ENCODE results near the gene TEX2. TPM values are rescaled to one million over a fixed set of nuclear protein-coding genes. Genes with fewer than 3 reads are reported as not detected.
A peak's percentile ranks its signal among the peaks of the same experiment; 100 is the strongest.

Gene TEX2
- total and polyA plus RNA-seq, 9 of the 15 experiments (the other 6 are each of a cell fraction or from before 2014, with no cell fraction given), result 4.1 to 27.6 (median 19.3) TPM

- ChIA-PET CTCF (ENCODE audit: low intra/inter-chr PET ratio) (interaction anchor here (0.6 kb wide), 2 partner anchors 215 to 230 kb away, joined by 3 to 6 read pairs; no protein-coding TSS in a partner anchor), POLR2A (no interaction called here)
- Histone ChIP-seq H3K27ac (ENCODE audit: extremely low read depth, low read depth, low read length) (no peak overlapping the region), H2AFZ (ENCODE audit: low read depth, low read length) (no peak overlapping the region), H3K9me3 (replicated peaks; ENCODE audit: control insufficient read depth, insufficient read depth, low read depth, low read length) (no peaks in the 10 kb centered on the region), H3K4me3 (no peak overlapping the region), H3K9ac (ENCODE audit: insufficient read depth in 1 of 2, low read depth in 2 of 2, low read length in 2 of 2) (no peak overlapping the region), H3K4me1 (replicated peaks in 1 of 2; ENCODE audit: control insufficient read depth in 2 of 2, insufficient read depth in 2 of 2, low read length in 2 of 2) (peaks cover 0 to 3% of the 10 kb centered on the region in 2 experiments; a peak in 1 of 5 replicates), H3K9me1 (ENCODE audit: control insufficient read depth, insufficient read depth, low read length) (no peaks in the 10 kb centered on the region), H3K36me3 (ENCODE audit: control insufficient read depth, insufficient read depth, low read length) (no peaks in the 10 kb centered on the region), H4K20me1 (replicated peaks; ENCODE audit: control insufficient read depth, insufficient read depth, low read length) (no peaks in the 10 kb centered on the region), H3K79me2 (ENCODE audit: control insufficient read depth, insufficient read depth, low read length) (no peaks in the 10 kb centered on the region), H3K27me3 (ENCODE audit: control insufficient read depth in 2 of 2, insufficient read depth in 2 of 2, low read length in 2 of 2) (no peaks in the 10 kb centered on the region), H3K4me2 (ENCODE audit: insufficient read depth, low read length) (no peak overlapping the region)
- 48% methylated on average over 7 of the region's 7 CpGs for WGBS (ENCODE audit: insufficient coverage, low coverage, missing lambda C conversion rate)
- FAIRE-seq (no peak), DNase-seq (ENCODE audit: extremely low read depth in 1 of 4, low spot score in 3 of 4) (no peak), ATAC-seq (no peak)
- no peak for TF ChIP-seq HINFP (tag; conservative IDR thresholded peaks at IDR 0.05; ENCODE audit: low read depth)
- TF ChIP-seq ZNF121 (CRISPR knock-in tag; conservative IDR thresholded peaks at IDR 0.05), result peak; percentile 44; the same call in 1 of the 2 replicates
- intact Hi-C loops (cut with micrococcal nuclease), result no loop called here
- in situ Hi-C loops (cut with MboI), result loop anchor here (5.0 kb wide), 1 partner anchor 126 kb away; no protein-coding TSS in a partner anchor
- BruUV-seq (replicated peaks), result no TSS peak
Measured at GRCh38 chr17:64277831-64278562, 14.9 kb upstream of the TEX2 start.
